ENCODE data around the gene KRT17. TPM values are rescaled to one million over a fixed set of nuclear protein-coding genes. Genes with fewer than 3 reads are reported as not detected.

Gene KRT17
- total RNA-seq, 1 experiment from 2014 or later: 1.5 TPM

DNA sequence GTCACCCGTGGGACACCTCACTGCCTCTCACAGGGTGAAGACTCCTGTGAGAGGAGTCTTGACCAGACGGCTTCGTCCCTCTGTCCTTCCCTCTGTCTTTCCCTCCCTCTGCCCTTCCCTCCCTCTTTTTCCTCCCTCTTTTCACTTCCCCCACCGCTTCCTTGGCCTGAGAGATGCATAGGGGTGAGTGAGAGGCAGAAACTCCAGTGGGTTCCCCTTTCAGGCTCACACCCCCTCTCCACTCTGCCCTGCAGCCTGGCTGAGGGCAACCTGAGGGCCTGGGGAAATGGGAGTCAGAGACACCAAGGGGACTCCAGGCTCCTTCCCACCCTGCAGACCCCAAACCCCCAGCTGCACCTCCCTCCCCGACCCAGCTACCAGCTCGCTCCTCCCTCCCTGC lies 14.6 kb upstream of the KRT17 start:
- TF ChIP-seq, protein P1, sequence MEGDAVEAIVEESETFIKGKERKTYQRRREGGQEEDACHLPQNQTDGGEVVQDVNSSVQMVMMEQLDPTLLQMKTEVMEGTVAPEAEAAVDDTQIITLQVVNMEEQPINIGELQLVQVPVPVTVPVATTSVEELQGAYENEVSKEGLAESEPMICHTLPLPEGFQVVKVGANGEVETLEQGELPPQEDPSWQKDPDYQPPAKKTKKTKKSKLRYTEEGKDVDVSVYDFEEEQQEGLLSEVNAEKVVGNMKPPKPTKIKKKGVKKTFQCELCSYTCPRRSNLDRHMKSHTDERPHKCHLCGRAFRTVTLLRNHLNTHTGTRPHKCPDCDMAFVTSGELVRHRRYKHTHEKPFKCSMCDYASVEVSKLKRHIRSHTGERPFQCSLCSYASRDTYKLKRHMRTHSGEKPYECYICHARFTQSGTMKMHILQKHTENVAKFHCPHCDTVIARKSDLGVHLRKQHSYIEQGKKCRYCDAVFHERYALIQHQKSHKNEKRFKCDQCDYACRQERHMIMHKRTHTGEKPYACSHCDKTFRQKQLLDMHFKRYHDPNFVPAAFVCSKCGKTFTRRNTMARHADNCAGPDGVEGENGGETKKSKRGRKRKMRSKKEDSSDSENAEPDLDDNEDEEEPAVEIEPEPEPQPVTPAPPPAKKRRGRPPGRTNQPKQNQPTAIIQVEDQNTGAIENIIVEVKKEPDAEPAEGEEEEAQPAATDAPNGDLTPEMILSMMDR (conservative IDR thresholded peaks at IDR 0.05): no peak
- Histone ChIP-seq H3K56ac (ENCODE audit: insufficient read length, low read depth, low read length) (no peak overlapping the region), H2AK5ac (ENCODE audit: insufficient read length, low read length) (no peak overlapping the region), H4K5ac (ENCODE audit: insufficient read length, low read depth, low read length) (no peak overlapping the region), H2BK120ac (ENCODE audit: low read depth, low read length, poor library complexity, severe bottlenecking) (no peak overlapping the region), H3K18ac (ENCODE audit: insufficient read length, low read depth, low read length) (no peak overlapping the region), H3K79me1 (ENCODE audit: insufficient read depth, low read depth, low read length, poor library complexity, severe bottlenecking) (no peaks in the 10 kb centered on the region), H3K9me3 (ENCODE audit: control insufficient read depth, low read depth, low read length) (no peaks in the 10 kb centered on the region), H3K4me1 (ENCODE audit: insufficient read depth, low read length) (no peaks in the 10 kb centered on the region), H4K20me1 (ENCODE audit: control insufficient read depth, insufficient read depth, insufficient read length) (no peaks in the 10 kb centered on the region), H3K79me2 (ENCODE audit: insufficient read depth, low read length) (no peaks in the 10 kb centered on the region), H3K27me3 (ENCODE audit: insufficient read depth, low read length) (no peaks in the 10 kb centered on the region), H3K4ac (ENCODE audit: low read depth, low read length) (no peak overlapping the region), H2BK20ac (ENCODE audit: low read depth, low read length, poor library complexity, severe bottlenecking) (no peak overlapping the region), H2AFZ (ENCODE audit: low read length) (no peak overlapping the region), H4K8ac (replicated peaks; ENCODE audit: insufficient read length, low read depth, low read length) (no peak overlapping the region), H2BK5ac (ENCODE audit: insufficient read length, low read length) (no peak overlapping the region), H2BK12ac (ENCODE audit: insufficient read length, low read depth, low read length) (no peak overlapping the region), H3K14ac (ENCODE audit: insufficient read depth, low read length) (no peak overlapping the region; the same call in 1 of the 2 replicates), H3T11ph (ENCODE audit: low read length) (no peak overlapping the region), H3K27ac (ENCODE audit: insufficient read length, low read depth, low read length) (no peak overlapping the region), H3K23me2 (ENCODE audit: insufficient read length, low read depth, low read length, poor library complexity, severe bottlenecking) (no peaks in the 10 kb centered on the region), H3K4me2 (ENCODE audit: insufficient read depth, insufficient read length, low read length) (no peak overlapping the region), H4K91ac (ENCODE audit: insufficient read length, low read depth, low read length) (no peak overlapping the region), H2BK15ac (ENCODE audit: low read depth, low read length) (no peak overlapping the region), H3K23ac (ENCODE audit: insufficient read length, low read depth, low read length) (no peak overlapping the region), H3K9ac (ENCODE audit: extremely low read depth, insufficient read length, low read length) (no peak overlapping the region)
- no peaks in the 10 kb centered on the region for H3K36me3 Mint-ChIP-seq (ENCODE audit: insufficient read depth in 1 of 3, low read depth in 3 of 3)
- H3K27ac Mint-ChIP-seq: no peak overlapping the region
- no peaks in the 10 kb centered on the region for H3K9me3 Mint-ChIP-seq
- WGBS (ENCODE audit: extremely low coverage, insufficient read length, low lambda C conversion rate): no CpG with 5 or more reads among the region's 6 CpGs
- no peaks in the 10 kb centered on the region; the same call in 1 of the 2 replicates for H3K27me3 Mint-ChIP-seq (ENCODE audit: low read depth)
- no peak for DNase-seq
- peaks cover 9 to 15% of the 10 kb centered on the region in 2 experiments for H3K4me1 Mint-ChIP-seq
- no peak overlapping the region for H3K4me3 Mint-ChIP-seq
